COLO668 (cell line): Measurements from ENCODE around the gene DRC1.

Experiments
- DNase-seq: peaks from one replicate; lab custom pipeline; 2025; ENCODE audit not compliant: unreplicated experiment; lab: John Stamatoyannopoulos, UW

The DRC1 gene

DNA sequence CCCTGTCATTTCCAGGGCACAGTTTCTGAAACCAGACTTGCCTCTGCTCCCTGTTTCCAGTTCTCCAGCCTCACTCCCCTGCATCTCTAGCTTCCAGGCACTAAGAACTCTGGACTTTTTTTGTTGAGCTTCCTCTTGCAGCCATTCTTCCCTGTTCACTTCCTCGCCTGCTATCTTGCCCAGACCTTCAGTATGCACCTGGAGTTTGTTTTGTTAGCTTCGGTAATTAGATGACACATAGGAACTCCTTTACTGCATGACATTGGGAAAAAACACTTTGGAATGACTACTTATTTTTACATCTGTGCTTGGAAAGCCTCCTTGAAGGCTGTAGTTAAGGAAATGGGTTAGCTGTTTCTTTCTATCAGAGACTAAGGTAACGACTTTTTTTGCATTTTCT lies 41.0 kb downstream of the DRC1 start:
- no peak for DNase-seq

DNA sequence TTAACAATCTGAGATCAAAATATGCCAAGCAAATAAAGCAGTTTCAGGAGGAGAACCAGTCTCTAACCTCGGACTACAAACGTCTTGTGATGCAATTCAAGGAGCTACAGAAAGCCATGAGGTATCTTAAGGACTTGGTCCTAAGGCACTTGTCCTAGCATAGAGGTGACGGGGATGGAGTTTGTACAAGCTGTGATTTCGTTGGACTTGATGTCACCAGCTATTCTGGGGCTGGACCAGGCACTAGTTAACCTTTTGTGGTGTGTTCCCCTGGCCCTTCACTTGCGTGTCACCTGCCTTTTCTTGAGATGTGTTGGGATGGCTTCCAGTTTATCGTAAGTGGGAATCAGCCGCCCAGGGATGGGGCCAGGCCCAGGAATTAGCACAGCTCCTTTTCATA lies 42.5 kb downstream of the DRC1 start:
- no peak for DNase-seq

DNA sequence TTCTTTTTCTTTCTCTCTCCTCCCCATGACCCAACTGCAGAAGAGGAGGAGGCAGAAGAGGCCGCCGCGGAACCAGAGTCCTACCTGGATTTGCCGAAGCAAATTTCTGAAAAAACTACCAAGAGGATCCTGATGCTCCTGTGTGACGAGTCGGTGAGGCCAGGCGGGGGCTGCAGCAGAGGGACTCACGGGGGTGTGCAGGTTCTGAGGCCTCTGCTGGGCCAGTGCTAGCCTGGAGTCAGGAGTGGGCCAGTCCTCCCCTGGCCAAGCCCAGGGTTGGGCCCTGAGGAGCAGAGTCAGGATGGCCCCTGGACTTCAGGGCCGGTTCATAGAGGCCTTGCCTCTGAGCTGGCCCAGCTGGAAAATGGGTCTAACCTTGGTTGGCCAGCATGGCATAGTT lies 46.9 kb downstream of the DRC1 start:
- no peak for DNase-seq

DNA sequence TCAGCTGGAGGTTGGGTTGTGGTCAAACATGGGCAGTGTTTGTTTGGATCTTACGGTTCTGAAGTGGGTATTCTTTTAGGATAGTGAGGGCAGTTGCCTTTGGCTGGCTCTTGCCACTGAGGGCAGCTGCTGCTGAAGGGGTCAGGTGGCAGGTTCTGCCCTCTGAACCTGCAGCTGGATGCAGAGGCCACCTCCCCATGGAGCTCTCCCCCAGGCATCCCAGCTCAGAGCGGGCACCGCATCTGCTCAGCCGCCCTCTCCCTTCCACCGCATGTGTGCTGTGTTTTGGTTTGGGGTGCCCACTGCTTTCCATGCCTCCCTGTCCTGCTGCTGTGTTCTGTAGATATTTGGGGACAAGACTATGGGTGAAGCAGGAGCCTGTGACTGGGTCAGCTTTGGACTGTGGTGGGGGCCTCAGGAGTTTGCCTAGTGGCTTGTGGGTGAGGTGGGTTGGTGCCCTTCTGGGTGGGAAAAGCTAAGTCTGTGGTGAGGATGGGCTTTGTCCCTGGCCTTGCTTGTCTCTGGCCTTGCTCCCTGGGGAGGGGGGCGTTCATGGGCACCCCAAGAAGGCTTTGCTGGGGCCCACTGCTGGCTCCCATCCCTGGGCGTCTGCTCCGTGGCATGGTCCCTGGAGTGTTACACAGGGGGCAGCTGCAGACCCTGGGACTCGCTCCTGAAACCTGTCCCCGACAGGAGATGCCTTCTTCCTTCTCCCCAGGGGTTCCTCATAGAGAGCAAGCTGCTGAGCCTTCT lies 47.7 kb downstream of the DRC1 start:
- DNase-seq = no peak

DNA sequence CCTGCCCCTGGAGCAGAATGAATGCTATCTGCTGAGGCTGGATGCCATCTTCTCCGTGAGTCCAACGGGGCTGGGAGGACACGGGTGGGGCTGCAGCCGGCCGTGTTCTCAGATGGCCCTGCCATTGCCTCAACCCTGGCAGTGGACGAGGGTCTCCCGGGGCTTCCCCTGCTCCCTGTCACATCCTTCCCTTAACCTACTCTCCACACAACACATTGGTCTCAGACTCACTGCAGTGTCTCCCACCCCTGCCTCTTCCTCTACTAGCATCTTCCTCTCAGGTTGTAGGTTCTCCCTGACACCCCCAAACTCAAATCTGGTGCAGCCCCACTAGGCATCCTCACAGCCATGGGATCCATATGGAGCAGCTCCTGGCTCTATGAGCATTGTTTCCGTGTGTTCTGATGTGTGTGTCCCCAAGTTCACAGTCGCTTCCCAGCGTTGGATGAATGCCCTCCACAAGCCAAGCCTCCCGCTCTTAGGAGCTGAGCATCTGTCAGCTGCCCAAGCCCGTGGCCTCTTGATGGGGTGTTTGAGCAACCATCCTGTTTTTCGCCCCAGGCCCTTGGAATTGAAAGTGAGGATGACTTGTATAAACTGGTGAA lies 48.4 kb downstream of the DRC1 start:
- DNase-seq = no peak

DNA sequence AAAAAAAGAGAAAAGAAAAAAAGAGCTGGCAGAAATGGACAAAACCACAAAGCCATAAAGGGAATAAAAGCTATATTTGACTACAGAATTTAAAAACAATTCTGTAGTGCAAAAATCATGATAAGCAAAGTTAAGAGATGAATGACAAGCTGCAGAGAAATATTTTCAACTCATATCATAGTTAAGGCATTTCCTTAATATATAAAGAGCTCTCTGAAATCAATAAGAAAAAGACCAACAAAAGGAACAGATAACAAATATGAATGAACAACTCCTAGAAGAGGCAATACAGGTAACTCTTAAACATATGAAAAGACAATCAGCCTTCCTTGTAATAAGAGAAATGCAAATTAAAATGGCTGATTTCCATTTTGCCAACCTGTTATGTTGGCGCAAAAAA lies 50.0 kb downstream of the DRC1 start:
- no peak for DNase-seq

DNA sequence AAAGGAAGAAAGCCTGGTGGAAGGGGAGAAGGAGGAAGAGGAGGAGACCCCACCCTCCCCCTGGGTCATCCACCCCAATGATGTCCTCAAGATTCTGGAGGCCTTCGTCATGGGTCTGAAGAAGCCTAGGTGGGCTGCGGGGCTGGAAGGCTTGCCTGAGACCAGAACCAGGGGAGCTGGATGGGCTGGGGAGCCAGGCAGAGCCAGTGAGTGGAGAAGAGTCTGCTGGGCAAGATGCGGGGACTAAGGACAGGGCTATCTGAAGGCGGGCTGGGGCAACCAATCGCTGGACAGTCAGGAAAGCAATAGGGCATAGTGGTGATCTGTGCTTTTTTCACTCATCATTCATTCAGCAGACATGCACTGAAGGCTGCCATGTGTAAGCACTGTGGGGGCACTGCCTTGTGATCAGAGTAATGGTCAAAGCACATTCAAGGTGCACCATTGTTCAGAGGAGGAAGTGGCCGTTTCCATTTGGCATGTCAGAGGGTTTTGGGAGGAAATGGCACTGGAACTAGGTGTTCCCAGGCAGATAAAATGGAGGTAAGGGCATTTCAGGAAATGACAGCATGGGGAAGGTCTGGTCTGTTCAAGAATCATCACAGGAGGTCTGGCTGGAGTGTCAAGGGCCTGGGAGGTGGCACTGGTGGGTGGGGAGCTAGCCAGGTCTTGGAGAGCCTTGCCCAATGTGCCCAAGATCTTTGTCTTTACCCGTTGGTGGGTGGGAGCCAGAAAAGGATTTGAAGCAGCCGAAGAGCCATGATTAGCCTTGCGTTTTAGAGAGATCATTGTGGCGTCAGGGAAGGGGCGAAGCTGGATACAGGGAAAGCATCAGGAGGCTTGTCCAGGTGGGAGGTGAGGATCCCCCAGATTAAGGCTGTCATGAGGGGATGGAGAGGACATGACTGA lies 52.0 kb downstream of the DRC1 start:
- DNase-seq = no peak

DNA sequence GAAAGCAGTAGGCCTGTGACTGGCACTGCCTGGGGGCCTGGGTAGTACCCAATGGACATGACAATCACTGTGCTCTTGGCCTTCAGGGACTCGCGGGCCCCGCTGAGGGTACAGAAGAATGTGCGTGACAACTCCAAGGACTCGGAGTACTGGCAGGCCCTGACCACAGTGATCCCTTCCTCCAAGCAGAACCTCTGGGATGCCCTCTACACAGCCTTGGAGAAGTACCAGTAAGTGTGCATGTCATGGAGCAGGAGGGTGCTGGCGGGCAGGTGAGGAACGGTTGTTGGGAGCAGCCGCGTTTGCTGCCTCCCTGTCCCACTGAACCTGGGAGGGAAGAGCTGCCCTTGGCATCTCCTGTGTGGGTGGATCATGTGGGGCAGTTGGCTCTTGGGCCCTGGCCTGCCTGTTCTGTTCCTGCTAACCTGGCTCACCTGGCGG lies 52.9 kb downstream of the DRC1 start:
- DNase-seq = no peak

DNA sequence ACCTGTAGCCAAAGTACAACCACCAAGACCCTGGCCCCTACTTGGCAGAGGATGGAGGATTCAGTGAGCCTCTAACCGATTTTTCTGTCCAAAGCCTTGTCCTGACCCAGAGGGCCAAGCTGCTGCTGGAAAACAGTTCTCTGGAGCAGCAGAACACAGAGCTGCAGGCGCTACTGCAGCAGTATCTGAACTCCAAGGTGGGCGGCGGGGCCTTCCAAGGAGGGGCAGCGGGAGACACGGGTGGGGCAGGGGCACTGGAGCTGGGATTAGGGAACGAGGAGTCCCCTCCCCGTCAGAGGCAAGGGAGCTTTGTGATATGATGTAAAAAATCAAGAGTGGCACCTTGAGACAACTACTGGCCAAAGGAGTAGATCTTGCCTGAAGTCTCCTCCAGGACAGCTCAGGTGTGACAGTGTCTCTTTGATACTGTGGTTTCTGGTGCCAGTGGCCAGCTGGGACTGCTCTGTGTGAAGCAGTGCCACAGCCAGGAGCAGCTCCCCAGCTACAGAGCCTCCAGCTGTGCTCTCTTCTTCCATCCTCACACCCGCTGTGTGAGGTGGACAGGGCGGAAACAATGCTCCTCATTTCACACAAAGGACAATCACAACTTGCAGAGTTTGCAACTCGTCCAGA lies 53.4 kb downstream of the DRC1 start:
- DNase-seq = no peak

DNA sequence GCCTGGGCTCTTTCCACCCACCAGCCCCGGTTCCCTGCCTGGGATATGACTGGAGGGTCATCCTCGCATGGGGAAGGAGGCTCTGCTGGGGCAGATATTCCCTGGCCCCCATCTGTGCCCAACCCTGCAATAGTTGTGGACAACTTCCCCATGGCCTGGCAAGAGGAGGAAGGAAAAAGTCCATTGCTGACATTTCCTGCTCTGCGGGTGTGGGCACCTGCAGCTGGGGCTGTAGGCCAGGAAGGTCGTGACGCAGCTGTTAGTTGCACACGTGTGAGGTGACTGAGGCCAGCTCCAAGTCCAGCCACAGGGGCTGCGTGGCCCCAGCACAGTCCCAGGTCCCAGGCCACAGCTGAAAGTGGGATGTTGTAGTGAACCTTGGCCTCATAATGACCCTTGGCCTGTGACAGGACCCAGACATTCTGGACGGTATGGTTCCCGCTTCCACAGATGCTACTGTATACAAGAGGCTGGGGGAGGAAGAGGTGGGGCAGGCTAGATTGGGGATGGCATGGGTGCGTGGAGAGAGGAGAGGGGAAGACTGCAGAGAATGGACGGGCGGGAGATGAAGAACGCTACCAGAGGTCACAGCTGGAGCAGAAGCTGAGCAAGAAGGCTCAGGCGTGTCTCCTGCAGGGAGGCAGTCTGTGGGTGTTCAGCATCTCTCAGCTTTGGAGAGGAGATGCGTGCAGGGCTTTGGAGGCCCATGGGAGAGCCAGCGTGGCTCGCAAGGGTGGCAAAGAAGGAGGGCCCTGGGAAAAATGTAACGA lies 54.1 kb downstream of the DRC1 start:
- DNase-seq = no peak

DNA sequence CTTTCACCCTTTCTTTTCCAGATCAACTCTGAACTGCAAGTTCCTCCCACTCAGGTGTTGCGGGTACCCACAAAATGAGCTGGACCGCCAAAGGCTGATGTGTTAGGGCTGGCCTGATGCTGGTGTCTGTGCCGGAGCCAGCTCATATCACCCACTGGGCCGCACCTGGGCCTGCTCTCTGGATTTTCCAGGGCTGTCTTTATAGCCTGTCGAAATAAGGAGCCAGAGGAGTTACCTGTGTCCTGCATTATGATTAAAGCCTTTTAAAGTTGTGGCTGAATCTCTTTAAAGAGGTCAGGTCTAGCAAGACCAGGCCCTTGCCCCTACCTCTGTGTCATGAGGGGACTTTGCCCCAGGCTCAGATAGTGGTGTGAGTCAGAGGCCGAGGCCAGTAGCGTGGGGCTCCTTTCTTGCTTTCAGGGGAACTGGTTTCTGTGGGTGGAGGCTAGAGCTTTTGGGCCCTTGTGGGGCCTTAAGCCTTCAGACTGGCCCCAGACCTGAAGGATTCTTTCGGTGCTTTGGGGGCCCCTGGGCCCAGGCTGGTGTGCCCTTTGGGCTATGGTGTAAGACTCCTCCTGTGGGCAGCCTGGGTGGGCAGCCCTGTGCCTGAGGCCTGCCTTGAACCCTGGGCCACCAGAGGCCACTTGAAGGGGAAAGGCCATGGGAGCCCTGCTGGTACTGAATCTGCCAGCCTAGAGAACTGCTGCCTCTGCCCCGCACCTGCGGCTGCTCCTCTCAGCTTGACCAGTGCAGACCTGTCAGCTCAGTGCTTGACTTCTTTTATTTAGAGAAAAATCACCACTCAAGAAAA lies 54.9 kb downstream of the DRC1 start:
- no peak for DNase-seq

DNA sequence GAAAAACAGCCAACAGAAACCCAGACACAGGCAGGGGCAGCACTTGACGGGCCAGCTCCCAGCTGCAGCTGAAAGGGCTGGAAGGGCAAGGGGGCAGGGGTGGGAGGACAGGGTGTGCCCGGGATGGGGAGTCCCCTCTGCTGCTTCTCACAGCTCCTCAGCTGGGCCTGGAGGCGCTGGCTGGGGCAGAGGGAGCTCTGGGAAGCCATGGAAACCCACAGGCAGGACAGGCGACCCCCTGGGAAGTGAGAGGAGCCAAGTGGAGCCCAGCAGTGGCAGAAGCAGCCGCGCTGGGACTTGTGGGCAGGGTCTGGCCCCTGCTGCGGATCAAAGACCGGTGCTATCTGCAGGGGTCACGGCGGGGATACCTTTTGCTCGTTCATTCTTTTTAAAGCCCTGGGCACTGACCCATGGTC lies 55.5 kb downstream of the DRC1 start:
- no peak for DNase-seq

DNA sequence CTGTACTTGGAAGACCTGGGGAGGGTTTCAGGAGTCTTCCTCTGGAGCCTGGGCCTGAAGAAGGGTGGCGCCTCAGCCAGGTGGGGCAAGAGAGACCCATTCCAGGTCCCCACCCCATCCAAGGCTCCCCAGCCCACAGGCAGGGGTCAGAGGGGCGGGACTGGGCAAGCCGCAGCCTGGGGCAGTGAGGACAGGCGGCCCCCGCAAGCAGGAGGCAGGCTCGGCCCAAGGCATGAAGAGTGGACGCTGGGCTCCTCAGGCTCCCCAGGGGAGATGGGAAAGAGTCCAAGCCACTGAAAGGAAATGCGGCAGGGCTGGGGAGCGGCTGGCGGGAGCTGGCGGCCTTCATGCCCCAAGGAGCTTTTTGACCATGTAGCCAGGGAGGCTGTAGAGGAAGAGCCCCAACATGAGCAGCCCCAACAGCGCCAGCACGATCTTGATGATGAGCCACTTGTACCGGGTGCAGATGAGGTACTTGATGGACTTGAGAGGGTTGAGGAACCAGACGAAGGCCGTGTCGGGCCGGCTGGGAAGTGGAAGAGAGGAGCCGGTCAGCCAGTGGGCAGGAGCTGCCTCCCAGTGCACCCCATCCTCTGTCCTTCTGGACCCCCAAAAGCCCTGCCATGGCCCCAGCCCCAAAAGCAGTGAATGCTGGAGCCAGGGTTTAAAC lies 56.1 kb downstream of the DRC1 start:
- no peak for DNase-seq

DNA sequence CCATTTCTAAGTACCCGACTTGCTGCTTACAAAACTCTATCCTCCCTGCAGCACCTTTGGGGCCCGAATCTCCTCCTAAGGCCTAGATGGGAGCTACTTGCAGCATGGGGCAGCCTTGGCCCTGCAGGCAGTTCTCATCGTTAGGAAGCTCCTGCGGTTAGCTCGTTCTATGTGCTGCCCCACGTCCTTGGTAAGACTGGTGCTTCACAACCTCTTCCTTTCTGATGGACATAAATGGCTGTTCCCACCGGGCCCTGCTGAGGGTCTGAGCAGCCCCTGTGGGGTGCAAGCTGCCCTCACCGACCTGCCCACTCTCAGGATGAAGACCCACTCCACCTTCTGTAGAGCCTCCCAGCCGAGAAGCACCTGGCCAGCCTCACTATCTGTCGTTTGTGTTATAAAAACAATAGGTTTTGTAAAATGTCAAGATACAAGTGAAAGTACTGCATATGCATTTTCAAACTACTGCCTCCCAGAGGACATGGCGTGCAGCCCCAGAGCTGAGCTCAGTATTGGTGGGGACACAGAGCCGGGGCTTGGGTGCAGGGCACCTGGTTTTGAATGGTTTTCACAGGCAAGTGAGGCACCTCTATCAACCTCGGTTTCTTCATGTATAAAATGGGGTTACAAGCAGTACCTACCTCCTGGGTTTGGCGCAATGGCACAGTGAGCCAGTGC lies 56.8 kb downstream of the DRC1 start:
- no peak for DNase-seq

DNA sequence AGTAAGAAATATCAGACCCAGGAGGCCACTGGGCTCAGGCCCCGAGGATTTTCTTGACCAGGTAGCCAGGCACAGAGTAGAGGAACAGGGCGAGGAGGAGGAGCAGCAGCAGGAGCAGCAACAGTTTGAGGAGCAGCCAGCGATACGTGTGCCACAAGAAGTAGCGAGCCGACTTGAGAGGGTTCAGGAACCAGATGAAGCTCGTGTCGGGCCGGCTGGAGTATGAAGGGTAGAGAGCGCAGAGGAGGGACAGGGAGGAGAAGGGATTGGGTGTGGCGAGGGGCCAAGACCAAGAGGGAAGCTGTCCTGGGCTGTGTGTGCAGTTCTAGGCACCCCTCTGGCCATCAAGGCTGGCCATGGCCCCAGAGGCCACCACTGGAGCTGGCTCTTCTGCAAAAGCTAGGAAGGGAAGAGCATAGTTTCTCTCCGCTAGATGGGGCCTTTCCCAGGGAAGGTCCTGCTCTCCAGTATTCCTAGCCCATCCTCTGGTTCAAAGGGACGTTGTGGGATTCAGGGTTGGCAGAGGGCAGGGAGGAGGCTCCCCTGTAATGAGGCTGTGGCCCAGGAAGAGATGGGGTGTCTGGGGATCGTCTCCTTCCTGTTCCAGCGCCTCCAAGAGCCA lies 58.4 kb downstream of the DRC1 start:
- no peak for DNase-seq

DNA sequence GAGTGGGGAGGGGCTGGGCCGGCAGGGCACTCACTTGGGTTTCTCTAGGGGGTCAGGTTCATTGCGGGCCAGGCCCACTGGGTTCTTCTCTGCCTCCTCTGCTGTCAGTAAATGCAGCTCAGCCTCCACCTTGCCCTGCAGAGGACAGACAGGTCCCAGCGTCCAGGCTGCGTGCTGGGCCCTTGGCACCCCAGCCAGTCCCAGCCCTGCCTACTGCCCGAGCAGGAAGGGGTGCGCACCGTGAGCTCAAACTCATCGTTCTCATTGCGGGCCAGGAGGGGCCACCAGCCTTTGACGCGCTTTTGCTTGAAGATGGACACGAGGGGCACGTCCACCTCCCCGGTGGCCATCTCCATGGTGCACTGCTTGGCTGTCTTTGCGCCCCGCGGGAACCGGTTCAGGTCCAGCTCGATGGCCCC lies 58.9 kb downstream of the DRC1 start:
- DNase-seq = no peak

DNA sequence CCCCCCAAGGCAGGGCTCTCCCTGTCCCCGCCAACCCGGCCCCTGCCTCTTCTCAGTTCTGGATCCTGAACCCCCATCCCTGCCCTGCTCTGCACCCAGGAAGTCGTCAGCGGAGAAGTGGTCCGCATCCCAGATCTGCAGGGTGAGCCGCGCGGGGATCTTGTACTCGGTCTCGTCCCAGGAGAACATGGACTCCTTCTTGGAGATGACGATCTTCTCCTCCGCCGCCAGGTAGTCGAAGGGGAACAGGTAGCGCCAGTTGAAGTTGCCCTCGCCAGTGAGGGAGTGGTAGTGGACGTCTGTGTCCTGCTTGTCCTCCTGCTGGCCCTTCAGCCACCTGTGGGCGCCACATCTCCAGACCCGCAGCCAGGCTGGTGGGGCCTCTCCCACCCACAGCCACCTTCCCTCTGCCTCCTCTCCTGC lies 59.9 kb downstream of the DRC1 start:
- no peak for DNase-seq

DNA sequence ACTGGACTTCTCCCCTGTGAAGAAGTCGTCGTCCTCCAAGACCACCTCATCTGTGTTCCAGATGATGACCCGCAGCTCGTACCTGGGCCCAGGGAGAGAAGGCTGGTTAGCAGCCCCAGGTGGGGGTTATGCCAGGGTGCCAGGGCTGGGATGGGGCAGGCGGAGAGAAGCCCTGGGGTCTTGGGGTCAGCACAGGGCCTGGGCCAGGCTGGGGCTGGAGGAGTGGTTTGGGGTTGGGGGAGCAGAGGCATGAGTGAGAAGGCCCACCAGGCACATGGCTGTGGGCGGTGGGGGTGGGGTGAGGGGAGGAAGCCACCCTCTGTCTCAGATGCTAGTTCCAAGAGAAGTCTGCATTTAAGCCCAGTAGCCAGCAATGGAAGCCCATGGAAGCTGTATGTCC lies 60.4 kb downstream of the DRC1 start:
- no peak for DNase-seq
